GM23338 (cell line): ENCODE results near the gene BPI.

Source experiments
- EZH2 ChIP-seq: fragments of 200-600 bp; sonication (generic); IDR thresholded peaks from one replicate; pipeline ENCODE4 v1.8.0; 2017; ENCODE audit warnings: antibody characterized with exemption, mild to moderate bottlenecking, low read depth; ENCODE audit not compliant: unreplicated experiment
- POLR2AphosphoS5 ChIP-seq: IDR thresholded peaks from 2 replicates; pipeline ENCODE4 v1.6.1; 2016; ENCODE audit warnings: antibody characterized with exemption, low read depth
- TF ChIP-seq, protein P1 (sequence below), 2 experiments: fragments of 200-600 bp in 1 of 2; sonication (generic) in 1 of 2; conservative IDR thresholded peaks; 2 replicates each; pipeline versions ENCODE4 v1.5.1 to v1.6.1; 2016 to 2017; ENCODE audit warnings: antibody characterized with exemption in 2 of 2, low read depth in 2 of 2, mild to moderate bottlenecking in 2 of 2, moderate library complexity in 1 of 2

GRCh38 chr20:38286586-38287531 is 17.1 kb upstream of the BPI start:
- TF ChIP-seq, protein P1, sequence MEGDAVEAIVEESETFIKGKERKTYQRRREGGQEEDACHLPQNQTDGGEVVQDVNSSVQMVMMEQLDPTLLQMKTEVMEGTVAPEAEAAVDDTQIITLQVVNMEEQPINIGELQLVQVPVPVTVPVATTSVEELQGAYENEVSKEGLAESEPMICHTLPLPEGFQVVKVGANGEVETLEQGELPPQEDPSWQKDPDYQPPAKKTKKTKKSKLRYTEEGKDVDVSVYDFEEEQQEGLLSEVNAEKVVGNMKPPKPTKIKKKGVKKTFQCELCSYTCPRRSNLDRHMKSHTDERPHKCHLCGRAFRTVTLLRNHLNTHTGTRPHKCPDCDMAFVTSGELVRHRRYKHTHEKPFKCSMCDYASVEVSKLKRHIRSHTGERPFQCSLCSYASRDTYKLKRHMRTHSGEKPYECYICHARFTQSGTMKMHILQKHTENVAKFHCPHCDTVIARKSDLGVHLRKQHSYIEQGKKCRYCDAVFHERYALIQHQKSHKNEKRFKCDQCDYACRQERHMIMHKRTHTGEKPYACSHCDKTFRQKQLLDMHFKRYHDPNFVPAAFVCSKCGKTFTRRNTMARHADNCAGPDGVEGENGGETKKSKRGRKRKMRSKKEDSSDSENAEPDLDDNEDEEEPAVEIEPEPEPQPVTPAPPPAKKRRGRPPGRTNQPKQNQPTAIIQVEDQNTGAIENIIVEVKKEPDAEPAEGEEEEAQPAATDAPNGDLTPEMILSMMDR (conservative IDR thresholded peaks at IDR 0.05; ENCODE audit: low read depth in 2 of 2): no peak
- TF ChIP-seq EZH2 (no peak), POLR2AphosphoS5 (no peak)
